ENCODE data around the gene NDUFB4.
A peak's percentile ranks its signal among the peaks of the same experiment; 100 is the strongest.

Gene NDUFB4

GRCh38 chr3:120596116-120596852 is at the start of gene NDUFB4:
NDUFB4 (plus strand) TSS chr3:120596336; CDS start chr3:120596360, 24 bp downstream.
- peak; percentile 97 for DNase-seq

GRCh38 chr3:120550546-120550945 is 45.6 kb upstream of the NDUFB4 start:
- DNase-seq: no peak

- DNase-seq: no peak
Observed at GRCh38 chr3:120552184-120553172, 43.7 kb upstream of the NDUFB4 start.

GRCh38 chr3:120554812-120555606 is 41.1 kb upstream of the NDUFB4 start:
- DNase-seq: no peak

GRCh38 chr3:120555657-120556509 is 40.3 kb upstream of the NDUFB4 start:
- no peak for DNase-seq

GRCh38 chr3:120557115-120557514 is 39.0 kb upstream of the NDUFB4 start:
- DNase-seq: no peak

- DNase-seq: peak; percentile 88
Observed at GRCh38 chr3:120558771-120559241, 37.3 kb upstream of the NDUFB4 start.

GRCh38 chr3:120559242-120560061 is 36.7 kb upstream of the NDUFB4 start:
- no peak for DNase-seq

GRCh38 chr3:120560304-120561250 is 35.6 kb upstream of the NDUFB4 start:
- DNase-seq: no peak

GRCh38 chr3:120561251-120562045 is 34.7 kb upstream of the NDUFB4 start:
- DNase-seq: peak; percentile 50

- DNase-seq: no peak
Observed at GRCh38 chr3:120563356-120564022, 32.6 kb upstream of the NDUFB4 start.

GRCh38 chr3:120566243-120566975 is 29.7 kb upstream of the NDUFB4 start:
- no peak for DNase-seq

- no peak for DNase-seq
Observed at GRCh38 chr3:120567370-120568201, 28.6 kb upstream of the NDUFB4 start.

GRCh38 chr3:120568202-120568531 is 28.0 kb upstream of the NDUFB4 start:
- DNase-seq: no peak

GRCh38 chr3:120568598-120568997 is 27.5 kb upstream of the NDUFB4 start:
- no peak for DNase-seq

GRCh38 chr3:120569222-120570057 is 26.7 kb upstream of the NDUFB4 start:
- no peak for DNase-seq

Data from NCI-H2107 (cell line).